Suprapubic skin (tissue), 4 donors: ENCODE data around the gene KIAA1671.
"Not testable (repeated sequence)": the region's sequence is repeated elsewhere in the genome, so short reads cannot be mapped to it uniquely, and the experiment has no call there.

Experiments used
- POLR2A ChIP-seq, 2 donors: fragments of 450-650 bp; IDR thresholded peaks; one replicate each; pipeline ENCODE4 v1.6.1; 2017; ENCODE audit warnings: antibody characterized with exemption in 2 of 2, mild to moderate bottlenecking in 2 of 2, moderate library complexity in 2 of 2
- POLR2AphosphoS5 ChIP-seq, 3 donors: sonication (generic); formaldehyde crosslinking; IDR thresholded peaks; one replicate each; pipeline ENCODE4 v1.6.1; 2017; ENCODE audit warnings: antibody characterized with exemption in 3 of 3
- TF ChIP-seq, protein P1 (sequence below), 2 donors: fragments of 200-600 bp in 1 of 2; fragments of 450-650 bp in 1 of 2; sonication (generic) in 1 of 2; IDR thresholded peaks; one replicate each; pipeline ENCODE4 v1.5.1; 2016 to 2019; ENCODE audit warnings: antibody characterized with exemption in 2 of 2, mild to moderate bottlenecking in 1 of 2, moderate library complexity in 1 of 2

DNA sequence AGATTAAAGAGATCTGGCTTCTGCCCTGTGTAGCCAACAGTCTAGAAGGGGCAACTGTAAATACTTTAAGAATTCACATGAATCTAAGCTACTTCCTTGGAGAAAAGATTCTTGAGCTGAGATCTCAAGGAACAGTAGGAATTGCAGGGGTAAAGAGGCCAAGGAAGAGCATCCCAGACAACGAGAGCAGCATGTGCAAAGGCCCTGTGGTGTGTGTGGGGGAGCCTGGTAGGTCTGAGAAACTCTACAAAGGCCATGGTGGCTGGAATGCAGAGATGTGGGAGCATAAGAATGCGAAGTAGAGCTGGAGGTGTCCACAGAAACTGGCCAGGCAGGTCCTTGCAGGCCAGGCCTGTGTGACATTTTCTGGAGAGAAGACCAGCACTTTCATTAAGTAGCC lies 278.2 kb downstream of the KIAA1671 start:
- TF ChIP-seq, protein P1, sequence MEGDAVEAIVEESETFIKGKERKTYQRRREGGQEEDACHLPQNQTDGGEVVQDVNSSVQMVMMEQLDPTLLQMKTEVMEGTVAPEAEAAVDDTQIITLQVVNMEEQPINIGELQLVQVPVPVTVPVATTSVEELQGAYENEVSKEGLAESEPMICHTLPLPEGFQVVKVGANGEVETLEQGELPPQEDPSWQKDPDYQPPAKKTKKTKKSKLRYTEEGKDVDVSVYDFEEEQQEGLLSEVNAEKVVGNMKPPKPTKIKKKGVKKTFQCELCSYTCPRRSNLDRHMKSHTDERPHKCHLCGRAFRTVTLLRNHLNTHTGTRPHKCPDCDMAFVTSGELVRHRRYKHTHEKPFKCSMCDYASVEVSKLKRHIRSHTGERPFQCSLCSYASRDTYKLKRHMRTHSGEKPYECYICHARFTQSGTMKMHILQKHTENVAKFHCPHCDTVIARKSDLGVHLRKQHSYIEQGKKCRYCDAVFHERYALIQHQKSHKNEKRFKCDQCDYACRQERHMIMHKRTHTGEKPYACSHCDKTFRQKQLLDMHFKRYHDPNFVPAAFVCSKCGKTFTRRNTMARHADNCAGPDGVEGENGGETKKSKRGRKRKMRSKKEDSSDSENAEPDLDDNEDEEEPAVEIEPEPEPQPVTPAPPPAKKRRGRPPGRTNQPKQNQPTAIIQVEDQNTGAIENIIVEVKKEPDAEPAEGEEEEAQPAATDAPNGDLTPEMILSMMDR (IDR thresholded peaks at IDR 0.05): not testable (repeated sequence)
- TF ChIP-seq POLR2A, POLR2AphosphoS5 (IDR thresholded peaks at IDR 0.05): not testable (repeated sequence)
